ENCODE data around the gene LYPLA2.
"Not testable (repeated sequence)": the region's sequence is repeated elsewhere in the genome, so short reads cannot be mapped to it uniquely, and the experiment has no call there.

The LYPLA2 gene

DNA sequence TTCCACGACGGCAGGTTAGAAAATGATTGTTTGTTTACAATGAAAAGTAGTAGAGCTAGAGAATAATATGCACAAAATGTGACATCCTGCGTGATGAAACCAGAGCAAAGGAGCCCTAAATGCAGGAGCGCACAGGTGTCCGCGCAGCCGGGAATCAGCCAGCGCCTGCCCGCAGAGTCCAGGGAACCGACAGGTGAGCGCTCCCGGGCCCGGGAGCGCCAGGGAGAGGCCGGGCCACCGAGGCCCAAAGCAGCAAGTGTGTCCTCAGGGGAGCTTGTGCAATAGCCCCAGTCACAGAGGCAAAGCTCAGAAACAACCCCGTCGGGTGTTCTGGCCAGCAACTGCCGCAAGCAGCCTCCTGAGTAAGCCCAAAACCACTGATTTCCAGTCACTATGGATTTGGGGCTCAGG is 10.4 kb downstream of the LYPLA2 start:
- no peak for DNase-seq

DNA sequence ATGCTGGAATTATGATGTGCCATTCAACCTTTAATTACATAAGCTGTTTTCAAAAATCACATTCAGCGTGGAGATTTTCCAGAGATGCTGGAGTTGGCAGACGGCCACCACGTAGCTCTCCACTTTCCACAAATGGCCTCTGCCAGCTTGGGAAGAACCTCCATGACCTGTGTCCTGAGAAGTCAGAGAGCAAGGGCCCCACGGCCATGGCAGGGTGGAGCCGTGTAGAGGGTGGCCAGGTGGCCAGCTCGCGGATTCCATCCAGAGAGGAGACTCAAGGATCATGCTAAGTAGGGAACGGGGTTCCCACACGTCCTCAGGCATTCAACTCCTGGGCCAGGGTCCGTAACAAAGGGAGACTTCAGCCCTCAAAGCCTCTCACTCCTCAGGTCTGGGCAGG is 10.9 kb downstream of the LYPLA2 start:
- DNase-seq, result no peak

DNA sequence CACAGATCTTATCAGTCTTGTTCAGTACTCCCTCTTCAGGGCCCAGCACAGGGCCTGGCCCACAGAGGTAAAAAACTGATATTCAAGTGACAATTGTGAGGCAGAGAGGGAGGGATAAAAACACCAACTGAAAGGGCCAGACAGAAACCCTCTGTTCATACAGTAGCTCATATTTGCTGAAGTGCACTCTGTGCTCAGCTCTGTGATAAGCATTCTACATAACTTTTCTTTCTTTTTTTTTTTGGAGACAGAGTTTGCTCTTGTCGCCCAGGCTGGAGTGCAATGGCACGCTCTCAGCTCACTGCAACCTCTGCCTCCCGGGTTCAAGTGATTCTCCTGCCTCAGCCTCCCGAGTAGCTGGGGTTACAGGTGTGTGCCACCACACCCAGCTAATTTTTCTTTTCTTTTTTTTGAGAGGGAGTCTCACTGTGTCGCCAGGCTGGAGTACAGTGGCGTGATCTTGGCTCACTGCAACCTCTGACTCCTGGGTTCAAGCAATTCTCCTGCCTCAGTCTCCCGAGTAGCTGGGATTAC is 11.9 kb downstream of the LYPLA2 start:
- not testable (repeated sequence) for DNase-seq

DNA sequence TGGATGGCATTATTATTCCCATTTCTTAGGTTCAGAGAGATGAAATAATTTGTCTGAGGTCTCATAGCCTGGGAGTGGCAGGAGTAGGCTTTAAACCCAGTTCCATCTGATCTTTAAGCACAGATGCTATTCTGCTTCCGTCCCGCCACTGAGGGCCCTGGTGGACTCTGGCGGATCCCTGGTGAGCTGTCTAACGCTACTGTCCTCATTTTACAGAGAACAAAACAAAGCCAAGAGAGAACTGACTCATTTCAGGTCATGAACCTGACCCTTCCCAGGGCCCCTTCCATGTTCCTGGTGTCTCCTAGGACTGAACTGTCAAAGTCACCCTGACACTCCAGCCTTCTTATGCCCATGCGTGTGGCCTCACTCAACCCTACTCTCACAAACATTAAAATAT is 12.7 kb downstream of the LYPLA2 start:
- DNase-seq, result no peak

DNA sequence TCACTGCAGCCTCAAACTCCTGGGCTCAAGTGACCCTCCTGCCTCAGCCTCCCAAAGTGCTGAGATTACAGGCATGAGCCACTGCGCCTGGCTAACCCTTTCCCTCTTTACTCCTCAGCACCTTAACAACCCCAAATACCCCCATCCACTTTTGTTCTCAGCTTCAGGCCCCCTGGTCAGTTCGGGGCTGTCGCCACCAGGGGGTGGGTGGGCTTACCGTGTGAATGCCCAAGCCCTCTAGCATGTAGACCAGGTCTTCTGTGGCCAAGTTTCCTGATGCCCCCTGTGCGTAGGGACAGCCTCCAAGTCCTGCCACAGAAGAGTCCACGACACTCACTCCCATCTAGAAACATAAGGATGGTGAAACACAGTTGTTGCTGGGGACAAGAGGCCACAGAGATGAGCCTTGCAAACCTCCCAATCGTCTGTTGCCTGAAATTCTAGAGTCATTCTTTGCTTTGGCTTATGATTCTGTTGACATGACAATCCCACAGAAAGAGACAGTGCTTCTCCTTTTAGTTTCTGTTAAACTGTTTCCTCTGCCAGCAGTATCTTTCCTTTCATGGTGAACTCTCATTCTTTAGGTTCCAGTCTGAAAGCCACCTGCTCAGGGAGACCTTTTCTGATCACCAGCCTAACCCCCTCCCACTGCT is 13.4 kb downstream of the LYPLA2 start:
- no peak for DNase-seq

DNA sequence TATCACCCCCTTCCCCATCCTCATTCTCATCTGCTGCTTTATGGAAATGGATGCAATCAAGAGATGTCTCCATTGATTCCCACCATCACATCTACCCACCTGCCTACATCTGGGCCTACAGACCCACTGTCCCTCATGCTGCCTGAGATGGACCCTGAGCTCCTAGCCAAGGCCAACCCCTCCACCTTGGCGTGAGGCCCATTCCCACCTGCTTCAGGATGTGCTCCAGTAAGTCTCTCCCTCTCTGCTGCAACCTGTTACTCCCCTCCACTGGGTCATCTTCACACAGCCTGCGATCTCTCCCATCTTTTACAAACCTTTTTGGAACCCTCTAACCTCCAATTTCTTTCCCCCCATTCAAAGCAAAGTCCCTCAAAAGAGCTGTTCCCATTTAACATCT is 14.1 kb downstream of the LYPLA2 start:
- DNase-seq, result no peak

DNA sequence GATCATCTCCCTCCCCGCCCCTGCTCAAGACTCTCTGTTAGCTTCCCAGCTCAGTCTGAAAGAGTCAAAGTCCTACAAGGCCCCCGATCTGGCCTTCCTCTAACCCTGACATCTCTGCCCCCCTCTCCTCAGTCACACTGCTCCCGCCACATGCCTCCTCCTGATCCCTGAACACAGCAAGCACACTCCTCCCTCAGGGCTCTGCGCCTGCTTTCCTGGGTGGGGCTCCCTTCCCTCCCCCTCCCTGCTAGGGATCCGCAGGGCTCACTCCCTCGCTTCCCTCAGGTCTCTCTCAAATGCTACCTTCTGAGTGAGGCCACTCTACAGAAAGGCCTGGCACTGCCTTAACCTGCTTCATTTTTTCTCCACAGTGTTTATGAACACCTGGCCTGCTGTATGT is 15.3 kb downstream of the LYPLA2 start:
- DNase-seq, result no peak

DNA sequence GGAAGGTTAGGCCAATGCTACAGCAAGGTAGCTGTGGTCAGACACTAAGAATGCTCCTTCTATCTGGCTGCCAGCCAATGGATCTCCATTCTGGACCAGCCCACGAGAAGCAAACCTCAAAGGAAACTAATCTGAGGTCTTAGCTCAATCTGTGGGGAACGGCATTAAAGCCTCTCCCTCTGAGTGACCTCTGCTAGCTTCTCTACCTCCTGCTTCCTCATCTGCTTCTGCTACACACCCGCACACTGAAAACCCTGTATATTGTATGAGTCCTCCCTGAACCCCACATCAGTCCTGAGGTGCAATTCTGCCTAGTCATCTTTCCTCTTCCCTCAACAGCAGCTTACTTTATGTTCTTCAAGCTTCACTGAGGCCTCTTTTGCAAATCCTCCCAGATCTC is 16.5 kb downstream of the LYPLA2 start:
- DNase-seq, result no peak

DNA sequence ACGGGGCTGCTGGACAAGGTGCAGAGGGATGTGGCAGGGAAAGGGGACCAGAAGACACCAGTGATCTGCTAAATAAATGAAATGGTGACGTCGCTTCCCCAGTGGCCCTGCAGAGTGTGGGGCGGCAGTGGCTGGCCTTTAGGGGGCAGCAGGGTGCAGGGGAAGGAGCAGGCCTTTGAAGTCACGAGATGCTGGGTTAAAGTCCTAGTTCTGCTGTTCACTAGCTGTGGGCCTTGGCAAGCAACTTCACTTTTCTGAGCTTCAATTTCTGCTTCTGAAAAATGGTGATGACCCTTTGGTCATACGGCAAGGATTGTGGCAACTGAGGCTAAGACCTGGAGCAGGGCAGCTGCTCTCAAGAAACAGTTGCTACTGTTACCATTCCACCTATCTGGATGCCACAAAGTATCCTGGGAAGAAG is 18.8 kb downstream of the LYPLA2 start:
- peak; percentile 20 for DNase-seq

DNA sequence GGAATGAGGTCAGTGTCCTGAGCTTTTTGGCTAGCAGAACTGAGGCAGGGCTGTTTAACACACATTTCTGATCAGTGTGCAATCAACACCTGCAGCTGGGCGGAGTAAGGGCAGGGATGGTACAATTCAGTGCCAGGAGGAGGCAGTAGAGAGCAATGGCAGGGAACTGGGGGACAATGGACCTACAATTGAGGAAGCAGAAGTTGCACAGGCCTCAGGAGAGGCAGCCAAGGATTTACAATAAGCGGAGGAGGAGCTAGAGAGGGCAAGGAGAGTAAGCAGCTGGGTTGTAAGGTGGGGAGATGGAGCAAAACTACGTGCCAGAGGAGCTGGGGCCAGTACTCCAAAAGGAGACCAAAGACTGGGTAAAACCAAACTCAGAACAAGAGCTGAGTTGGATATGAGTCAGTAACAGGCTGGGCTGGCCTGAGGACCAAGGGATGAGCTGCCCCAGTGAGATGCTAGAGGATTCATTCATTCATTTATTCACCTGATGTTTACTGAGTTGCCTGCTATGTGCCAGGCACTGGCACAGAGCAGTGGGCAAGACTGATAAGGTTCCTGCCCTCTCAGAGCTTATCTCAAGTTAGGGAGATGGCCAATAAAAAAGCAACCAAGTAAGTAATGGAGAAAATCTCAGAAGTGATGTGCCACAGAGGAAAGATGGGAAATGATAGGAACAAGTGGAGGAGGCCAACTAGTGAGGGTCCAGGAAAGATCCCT is 20.0 kb downstream of the LYPLA2 start:
- no peak for DNase-seq

DNA sequence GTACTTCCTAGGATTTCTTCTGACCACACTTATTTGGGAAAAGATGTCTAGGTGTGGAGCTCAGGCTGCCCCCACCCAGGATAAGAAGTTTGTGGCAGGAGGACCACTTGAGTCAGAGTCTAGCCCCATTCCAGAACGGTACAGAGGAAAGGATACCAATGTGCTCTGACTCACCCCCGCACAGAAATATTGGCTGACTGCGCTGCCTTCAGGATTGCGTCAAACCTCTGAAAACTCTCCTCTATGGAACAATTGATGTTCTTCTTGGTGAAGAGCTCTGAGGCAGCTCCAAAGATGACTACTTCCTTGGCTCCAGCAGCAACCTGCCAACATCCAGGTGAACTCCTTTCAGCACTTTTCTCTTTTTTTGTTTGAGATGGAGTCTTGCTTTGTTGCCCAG is 23.1 kb downstream of the LYPLA2 start:
- DNase-seq, result no peak

DNA sequence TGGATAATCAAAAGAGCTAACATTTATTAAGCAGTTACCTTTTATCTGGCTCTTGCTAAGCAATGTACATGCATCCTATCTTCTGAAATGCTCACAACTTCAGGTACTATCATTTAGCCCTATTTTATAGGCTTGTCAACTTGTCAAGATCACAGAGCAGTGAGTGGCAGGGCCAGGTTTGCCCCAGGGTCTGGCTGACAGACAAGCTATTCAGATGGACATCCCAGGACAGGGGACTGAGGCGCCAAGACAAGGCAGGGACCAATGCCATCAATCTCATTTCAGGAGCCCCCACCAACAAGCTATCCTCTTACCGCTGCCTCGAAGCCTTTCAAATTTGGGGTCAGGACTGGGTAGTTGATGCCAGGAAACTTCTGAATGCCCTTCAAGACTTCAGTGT is 25.4 kb downstream of the LYPLA2 start:
- DNase-seq, result no peak

DNA sequence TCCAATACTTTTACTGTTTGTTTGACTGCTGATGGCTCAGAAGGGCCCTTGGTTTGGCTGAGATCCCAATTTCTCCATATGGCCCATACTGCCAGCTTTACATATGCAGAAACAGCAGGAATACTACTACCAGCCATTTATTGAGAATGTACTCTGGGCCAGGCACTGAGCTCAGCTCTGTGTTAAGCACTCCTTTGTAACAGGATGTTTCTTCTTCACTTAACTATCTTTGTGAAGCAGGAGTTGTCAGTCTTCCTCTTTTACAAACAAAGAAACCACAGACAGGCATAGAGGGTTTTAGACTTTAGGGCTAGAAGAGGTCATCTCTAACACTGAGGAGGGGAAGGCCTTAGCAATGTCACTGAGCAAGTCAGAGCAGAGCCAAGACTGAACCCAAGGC is 26.0 kb downstream of the LYPLA2 start:
- DNase-seq, result no peak

DNA sequence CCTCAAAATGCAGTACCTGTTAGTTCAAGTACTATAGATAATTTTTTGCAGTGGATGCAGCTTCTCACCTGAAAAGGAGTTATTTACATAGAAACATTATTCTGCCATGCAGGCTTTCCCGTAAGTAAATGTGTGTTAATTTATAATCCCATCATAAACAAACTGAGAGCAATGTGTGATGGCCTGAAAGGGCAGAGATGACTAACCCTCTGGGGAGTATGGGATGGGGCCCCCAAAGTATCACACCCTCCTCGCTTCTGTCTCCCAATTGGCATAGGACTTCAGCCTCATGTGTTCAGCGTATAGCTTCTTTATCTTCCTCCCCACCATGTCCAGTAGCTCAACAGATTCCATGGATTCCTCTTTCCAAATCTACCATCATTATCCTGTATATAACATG is 26.7 kb downstream of the LYPLA2 start:
- DNase-seq, result no peak

DNA sequence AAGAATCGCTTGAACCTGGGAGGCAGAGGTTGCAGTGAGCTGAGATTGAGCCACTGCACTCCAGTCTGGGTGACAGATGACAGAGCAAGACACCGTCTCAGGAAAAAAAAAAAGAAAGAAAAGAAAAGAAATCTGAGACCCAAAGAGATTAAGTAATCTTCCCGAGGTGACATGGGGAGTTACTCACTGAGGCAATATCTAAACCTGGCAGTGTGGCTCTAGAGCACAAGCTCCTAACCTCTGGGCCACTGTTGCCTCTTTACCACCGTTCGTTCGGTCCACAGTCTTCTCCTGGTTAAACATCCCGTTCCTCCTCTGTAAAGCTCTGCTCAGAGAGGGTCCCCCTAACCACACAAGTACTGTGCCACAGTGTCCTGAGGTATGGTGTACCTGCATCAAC is 32.8 kb downstream of the LYPLA2 start:
- no peak for DNase-seq

DNA sequence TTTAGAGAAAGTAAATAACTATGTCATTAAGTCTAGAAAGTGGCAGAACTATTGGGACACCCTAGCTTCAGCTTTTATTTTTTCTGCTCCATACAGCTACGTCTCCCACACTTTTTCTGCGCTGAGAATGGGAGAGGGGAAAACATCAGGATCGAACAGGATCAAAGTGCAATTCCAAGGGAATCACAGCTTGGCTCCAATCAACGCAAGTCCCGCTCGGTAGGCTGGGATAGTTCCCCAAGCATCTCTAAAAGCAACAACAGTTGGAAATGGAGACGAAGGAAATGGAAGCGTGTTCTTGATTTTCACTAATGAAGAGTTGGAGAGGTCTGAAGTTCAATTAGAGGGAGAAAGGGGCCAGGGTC is 33.7 kb downstream of the LYPLA2 start:
- DNase-seq, result no peak

DNA sequence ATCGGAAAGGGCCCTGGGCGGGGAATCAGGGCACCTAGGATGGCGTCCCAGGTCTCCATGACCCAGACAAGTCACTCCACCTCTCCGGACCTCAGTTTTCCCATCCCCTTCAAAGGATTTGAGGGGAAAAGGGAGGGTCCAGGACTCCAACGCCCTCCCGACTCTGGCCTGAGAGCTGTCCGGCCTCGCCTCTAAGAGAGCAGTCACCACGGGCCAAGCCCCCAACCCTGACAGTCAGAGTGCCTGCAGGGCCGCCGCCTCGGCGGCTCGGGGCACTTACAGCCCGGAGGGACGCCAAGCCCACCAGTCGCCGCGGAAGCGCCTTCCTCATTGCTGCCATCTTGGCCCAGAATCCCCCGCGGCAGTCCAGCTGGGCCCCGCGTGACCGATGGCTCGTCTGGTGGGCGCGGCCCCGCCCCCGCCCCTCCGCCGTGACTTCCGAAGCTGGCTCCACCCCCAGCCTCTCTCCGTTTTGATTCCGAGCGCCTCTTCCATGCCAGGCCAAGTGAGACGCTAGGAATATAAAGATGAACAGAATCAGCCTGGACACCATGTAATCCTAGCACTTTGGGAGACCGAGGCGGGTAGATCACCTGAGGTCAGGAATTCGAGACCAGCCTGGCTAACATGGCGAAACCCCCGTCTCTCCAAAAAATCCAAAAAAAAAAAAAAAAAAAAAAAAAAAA is 34.3 kb downstream of the LYPLA2 start, which contains the start of gene HMGCL:
Gene HMGCL (minus strand): TSS at position 354 of the 686 bp plus-strand sequence. CDS start 14 bp downstream, at position 340.
- peak; percentile 80 for DNase-seq

DNA sequence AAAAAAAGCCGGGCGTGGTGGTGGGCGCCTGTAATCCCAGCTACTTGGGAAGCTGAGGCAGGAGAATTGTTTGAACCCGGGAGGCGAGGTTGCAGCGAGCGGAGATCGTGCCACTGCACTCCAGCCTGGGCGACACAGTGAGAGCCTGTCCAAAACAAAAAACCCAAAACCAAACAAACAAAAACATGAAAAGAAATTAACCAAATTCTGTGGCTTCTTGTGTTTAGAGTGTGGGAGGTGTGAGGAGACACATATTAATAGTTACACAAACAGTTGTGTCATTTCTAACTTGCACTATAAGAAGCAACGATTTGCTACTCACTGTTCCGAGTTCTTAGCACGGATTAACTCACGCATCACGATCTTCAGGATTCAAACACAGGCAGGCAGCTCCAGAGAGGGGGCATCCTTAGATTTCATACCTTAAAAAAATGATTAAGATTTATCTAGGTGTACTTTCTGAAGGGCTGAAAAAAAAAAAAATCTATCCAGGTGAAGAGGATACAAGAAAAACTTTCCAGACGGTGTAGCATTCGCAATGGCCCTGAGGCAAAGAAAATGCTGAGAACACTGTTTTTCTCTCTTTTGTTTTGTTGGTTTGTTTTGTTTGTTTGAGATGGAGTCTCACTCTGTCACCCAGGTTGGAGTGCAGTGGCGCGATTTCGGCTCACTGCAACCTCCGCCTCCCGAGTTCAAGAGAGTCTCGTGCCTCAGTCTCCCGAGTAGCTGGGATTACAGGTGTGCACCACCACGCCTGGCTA is 35.0 kb downstream of the LYPLA2 start:
- no peak for DNase-seq

DNA sequence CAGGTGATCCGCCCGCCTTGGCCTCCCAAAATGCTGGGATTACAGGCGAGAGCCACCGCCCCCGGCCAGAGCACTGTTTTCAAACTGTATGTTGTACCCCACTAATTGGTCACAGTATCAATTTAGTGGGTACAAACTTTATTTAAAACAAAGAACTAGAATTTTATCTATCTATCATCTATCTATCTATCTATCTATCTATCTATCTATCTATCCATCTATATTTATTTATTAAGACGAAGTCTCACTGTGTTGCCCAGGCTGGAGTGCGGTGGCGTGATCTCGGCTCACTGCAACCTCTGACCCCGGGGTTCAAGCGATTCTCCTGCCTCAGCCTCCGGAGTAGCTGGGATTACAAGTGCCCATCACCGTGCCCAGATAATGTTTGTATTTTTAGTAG is 35.6 kb downstream of the LYPLA2 start:
- DNase-seq, result not testable (repeated sequence)

DNA sequence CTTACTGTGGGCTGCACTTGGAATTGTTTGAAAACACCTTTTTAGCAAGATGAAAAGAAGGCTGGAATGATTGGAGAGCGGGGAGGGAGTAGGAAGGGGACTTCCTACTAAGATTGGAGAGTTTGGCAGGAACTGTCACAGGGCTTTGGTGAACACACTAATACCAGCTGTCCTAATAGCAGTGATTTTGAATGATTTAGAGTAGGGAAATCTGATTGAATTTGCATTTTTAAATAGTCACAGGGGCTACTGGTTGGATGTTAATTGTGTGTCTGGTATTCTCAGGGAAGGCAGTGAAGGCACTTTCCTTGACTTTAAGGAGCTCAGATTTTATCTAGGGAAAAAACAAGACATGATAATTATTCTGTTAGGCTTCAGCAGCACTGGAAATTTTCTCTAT is 36.8 kb downstream of the LYPLA2 start:
- DNase-seq, result no peak

DNA sequence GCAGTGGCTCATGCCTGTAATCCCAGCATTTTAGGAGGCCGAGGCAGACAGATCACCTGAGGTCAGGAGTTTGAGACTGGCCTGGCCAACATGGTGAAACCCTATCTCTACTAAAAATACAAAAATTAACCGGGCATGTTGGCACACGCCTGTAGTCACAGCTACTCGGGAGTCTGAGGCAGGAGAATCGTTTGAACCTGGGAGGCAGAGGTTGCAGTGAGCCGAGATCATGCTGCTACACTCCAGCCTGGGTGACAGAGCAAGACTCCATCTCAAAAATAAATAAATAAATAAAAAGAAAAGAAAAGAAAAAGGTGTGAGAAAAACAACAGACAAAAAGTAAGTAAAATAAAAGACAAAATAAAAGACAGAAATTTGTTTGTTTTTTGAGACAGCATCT is 43.2 kb downstream of the LYPLA2 start:
- not testable (repeated sequence) for DNase-seq

DNA sequence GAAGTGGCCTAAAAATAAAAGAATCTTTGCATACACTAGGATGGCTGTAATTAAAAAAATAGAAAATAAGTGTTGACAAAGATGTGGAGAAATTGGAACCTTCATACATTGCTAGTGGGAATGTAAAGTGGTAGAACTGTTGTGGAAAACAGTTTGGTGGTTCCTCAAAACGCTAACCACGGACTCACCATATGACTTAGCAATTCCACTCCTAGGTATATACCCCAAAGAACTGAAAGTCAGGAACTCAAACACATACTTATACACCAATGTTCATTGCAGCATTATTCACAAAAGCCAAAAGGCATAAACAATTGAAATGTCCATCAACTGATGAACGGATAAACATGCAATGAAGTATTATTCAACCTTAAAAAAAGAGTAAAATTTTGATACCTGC is 45.1 kb downstream of the LYPLA2 start:
- no peak for DNase-seq

DNA sequence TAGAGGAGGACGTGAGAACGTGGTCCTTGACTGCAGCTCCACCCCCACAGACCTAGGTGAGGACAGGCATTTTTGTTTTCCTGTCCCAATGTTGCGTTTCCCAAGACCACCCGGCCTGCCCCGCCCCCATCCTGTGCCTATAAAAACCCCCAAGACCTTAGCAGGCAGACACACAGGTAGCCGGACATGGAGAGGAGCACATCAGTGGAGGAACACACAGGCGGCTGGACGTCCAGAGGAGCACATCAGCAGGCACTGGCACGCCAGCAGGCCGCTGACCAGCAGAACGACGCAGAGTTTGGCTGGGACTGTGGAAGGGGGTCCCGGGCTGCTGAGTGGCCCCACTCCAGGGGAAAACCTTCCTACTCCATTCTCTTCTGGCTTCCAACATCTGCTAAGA is 47.0 kb downstream of the LYPLA2 start:
- DNase-seq, result no peak
